ENCODE data around the gene REEP5.

The REEP5 gene

DNA sequence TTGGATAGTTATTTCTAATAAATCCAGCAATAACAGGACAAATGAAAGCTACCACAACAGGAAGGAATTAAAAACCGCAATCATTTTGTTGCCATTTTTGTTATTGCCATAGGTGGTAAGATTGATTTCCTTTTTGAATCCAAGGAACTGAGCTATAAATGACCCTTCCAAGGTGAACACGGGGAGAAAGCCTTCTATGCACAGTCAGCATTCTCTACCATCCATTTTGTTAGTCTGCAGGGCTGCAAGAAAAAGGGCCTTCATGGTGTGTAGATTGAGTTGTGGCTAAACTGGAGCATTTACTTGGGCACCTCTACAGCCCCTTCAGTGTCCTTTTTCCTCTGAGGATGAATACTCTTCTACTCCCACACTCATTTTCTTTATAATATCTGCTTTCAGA lies 18.6 kb upstream of the REEP5 start:
- TF ChIP-seq, protein P1, sequence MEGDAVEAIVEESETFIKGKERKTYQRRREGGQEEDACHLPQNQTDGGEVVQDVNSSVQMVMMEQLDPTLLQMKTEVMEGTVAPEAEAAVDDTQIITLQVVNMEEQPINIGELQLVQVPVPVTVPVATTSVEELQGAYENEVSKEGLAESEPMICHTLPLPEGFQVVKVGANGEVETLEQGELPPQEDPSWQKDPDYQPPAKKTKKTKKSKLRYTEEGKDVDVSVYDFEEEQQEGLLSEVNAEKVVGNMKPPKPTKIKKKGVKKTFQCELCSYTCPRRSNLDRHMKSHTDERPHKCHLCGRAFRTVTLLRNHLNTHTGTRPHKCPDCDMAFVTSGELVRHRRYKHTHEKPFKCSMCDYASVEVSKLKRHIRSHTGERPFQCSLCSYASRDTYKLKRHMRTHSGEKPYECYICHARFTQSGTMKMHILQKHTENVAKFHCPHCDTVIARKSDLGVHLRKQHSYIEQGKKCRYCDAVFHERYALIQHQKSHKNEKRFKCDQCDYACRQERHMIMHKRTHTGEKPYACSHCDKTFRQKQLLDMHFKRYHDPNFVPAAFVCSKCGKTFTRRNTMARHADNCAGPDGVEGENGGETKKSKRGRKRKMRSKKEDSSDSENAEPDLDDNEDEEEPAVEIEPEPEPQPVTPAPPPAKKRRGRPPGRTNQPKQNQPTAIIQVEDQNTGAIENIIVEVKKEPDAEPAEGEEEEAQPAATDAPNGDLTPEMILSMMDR (IDR thresholded peaks at IDR 0.05; ENCODE audit: low read depth, low read length) = no peak
- no peak overlapping the region for H3K4me3 ChIP-seq (ENCODE audit: low read depth, low read length)

DNA sequence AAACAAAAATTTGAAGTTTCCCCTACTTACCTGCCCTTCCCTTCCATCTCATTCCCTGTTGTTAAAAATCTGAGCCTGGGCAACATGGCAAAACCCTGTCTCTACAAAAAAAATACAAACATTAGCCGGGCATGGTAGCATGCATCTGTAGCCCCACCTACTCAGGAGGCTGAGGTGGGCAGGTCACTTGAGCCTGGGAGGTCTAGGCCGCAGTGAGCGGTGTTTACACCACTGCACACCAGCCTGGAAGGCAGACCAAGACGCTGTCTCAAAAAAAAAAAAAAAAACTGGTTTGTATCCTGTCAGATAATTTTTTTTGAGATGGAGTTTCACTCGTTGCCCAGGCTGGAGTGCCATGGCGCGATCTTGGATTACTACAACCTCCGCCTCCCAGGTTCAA lies 16.3 kb upstream of the REEP5 start:
- TF ChIP-seq, protein P1 (IDR thresholded peaks at IDR 0.05; ENCODE audit: low read depth, low read length) = no peak
- H3K4me3 ChIP-seq (ENCODE audit: low read depth, low read length) = no peak overlapping the region

DNA sequence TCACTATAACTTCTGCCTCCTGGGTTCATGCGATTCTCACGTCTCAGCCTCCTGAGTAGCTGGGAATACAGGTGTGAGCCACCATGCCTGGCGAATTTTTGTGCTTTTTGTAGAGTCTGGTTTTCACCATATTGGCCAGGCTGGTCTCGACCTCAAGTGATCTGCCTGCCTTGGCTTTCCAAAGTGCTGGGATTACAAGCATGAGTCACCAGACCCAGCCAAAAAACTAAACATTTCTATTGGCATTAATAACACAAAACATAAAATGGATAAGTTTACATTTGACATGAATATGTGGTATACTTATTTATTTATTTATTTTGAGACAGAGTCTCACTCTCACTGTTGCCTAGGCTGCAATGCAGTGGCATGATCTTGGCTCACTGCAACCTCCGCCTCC lies 13.6 kb upstream of the REEP5 start:
- TF ChIP-seq, protein P1 (IDR thresholded peaks at IDR 0.05; ENCODE audit: low read depth, low read length) = no peak
- H3K4me3 ChIP-seq (ENCODE audit: low read depth, low read length) = no peak overlapping the region

DNA sequence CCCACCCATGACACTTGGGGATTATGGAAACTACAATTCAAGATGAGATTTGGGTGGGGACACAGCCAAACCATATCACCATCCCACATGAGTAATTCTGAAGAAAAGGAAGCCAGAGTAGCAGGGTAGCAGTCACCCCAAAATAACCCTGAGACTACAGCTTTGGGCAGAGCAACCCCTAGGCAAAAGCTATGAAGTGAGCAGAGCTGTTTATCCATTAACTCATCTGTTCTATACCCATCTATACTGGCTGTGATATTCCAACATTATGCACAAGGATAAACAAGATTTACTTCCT lies 12.3 kb upstream of the REEP5 start:
- TF ChIP-seq, protein P1 (IDR thresholded peaks at IDR 0.05; ENCODE audit: low read depth, low read length) = no peak
- H3K4me3 ChIP-seq (ENCODE audit: low read depth, low read length) = no peak overlapping the region

DNA sequence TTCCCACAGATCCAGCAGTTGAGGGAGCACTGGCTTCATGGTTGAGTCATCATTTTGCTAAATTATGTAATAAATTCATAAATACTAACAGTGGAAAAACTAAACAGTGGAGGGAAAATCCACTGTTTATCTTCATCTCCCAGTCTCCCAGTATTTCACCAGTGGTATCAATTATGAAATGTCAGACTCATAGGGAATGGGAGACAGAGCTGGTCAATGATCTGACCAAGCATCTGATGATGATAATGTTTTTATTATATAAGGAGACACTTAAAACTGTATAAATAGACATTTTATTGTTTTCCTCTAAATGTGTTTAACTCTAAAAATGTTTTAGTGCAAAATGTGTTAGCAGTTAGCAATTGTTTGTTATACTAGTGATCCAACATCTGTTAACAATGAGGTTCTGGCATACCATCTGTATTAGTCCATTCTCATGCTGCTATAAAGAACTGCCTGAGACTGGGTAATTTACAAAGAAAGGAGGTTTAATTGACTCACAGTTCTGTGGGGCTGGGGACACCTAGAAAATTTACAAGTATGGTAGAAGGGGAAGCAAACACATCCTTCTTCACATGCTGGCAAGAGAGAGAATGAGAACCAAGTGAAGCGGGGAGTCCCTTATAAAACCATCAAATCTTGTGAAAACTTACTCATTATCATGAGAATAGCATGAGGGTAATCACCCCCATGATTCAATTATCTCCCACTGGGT lies 11.8 kb upstream of the REEP5 start:
- H3K4me3 ChIP-seq (ENCODE audit: low read depth, low read length) = no peak overlapping the region
- TF ChIP-seq, protein P1 (IDR thresholded peaks at IDR 0.05; ENCODE audit: low read depth, low read length) = no peak

DNA sequence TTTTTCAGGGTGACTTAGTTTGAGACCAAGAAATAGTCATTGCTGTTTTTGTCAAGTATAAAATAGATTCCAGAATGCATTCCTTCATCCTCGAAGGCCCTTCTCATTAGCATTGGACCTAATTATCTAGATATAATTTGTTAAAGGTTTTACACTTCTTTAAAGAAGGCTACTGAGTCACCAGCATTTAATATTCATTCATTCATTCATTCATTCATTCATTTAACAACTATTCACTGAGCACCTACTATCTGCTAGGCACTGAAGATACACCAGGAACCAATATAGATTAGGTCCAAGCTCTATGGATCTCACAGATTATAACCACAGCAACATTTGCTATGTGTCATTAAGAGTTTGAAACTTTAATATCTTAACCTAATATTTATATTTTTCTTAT lies 11.1 kb upstream of the REEP5 start:
- TF ChIP-seq, protein P1 (IDR thresholded peaks at IDR 0.05; ENCODE audit: low read depth, low read length) = no peak
- no peak overlapping the region for H3K4me3 ChIP-seq (ENCODE audit: low read depth, low read length)

DNA sequence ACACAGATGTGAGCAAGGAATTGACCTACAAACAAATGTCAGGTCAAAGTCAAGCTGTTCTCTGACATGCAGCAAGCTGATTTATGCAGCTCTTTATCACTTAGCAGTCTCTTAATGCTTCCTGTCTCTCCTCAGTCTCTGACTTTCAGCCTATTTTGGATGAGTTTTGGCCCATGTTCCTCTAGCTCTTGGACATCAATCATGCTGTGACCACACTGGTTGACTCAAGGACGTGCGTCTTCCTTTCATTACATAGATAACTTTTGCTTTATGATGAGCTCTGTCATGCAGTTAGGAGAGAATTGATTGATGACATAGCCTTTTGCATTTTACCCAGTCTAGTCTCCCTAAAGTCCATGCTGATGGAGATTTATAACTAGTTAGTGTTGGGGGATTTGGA lies 9.4 kb upstream of the REEP5 start:
- no peak overlapping the region for H3K4me3 ChIP-seq (ENCODE audit: low read depth, low read length)
- TF ChIP-seq, protein P1 (IDR thresholded peaks at IDR 0.05; ENCODE audit: low read depth, low read length) = no peak

Measured in WI38 (cell line).